HG03097 (cell line): ENCODE measurements around the gene SSBP3.

ENCODE experiments used
- ATAC-seq: cut with Tn5 transposase; IDR thresholded peaks from one replicate; pipeline ENCODE4 v1.9.1; 2021; ENCODE audit not compliant: unreplicated experiment, low FRiP score

The SSBP3 gene

DNA sequence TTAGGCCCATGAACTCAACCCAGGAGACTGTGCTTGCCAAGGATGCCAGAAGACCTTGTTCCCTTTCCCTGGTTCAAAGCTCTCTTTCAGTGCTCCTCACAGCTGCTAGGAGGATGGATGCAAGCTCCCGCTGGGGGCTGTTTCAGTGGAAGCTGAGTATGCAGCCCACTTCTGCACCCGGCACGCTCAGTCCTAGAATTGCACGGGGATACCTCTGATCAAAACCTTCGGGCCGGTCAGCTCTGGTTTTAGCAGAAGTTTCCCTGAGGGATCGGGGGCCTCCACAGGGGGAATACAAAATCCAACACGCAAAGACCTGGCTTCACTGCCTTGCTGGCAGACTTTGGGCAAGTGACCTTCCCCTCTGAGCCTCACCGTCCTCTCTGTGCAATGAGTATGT is 4.2 kb upstream of the SSBP3 start:
- no peak for ATAC-seq

DNA sequence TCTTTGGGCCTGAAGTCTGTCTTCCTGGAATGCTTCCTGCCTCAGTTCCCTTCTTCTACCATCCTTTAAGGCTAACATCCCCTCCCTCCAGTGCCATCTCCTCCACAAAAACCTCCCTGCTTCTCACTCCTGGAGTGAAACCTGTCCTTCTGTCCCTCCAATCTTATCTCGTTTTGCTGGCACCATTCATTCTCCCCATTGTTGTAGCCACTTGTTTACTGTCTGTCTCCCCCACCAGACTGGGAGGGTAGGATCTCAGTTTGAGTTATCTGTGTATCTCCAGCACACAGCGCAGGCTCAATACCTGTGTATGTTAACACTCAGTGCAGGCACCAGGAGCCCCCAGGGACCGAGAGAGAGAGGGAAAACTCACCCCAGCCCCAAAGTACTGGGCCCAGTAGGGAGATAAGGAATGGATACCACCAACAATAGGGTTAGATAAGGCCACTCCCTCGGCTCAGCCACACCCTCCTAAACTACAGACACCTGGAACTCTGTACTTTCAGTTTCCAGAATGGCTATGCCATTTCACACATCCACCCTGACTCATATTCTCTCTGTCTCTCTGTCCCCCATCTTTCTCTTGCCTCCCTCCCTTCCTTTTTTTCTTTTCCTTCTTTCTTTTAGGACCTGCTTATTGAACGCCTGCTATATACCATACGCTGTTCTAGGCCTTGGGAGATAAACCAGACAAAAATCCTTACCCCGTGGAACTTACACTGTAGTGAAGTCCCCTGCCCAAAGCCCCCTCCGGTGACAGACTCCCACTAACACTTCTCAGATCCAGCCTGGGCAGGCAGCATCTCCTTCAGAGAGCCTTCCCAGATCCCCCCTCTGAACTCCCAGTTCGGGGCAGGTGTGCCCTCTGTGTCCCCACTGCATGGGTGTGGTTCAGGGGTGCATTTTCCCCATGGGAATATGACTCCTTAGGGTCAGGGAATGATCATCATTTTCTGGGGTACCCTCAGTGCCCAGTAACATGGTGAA is 3.3 kb upstream of the SSBP3 start:
- ATAC-seq: no peak

DNA sequence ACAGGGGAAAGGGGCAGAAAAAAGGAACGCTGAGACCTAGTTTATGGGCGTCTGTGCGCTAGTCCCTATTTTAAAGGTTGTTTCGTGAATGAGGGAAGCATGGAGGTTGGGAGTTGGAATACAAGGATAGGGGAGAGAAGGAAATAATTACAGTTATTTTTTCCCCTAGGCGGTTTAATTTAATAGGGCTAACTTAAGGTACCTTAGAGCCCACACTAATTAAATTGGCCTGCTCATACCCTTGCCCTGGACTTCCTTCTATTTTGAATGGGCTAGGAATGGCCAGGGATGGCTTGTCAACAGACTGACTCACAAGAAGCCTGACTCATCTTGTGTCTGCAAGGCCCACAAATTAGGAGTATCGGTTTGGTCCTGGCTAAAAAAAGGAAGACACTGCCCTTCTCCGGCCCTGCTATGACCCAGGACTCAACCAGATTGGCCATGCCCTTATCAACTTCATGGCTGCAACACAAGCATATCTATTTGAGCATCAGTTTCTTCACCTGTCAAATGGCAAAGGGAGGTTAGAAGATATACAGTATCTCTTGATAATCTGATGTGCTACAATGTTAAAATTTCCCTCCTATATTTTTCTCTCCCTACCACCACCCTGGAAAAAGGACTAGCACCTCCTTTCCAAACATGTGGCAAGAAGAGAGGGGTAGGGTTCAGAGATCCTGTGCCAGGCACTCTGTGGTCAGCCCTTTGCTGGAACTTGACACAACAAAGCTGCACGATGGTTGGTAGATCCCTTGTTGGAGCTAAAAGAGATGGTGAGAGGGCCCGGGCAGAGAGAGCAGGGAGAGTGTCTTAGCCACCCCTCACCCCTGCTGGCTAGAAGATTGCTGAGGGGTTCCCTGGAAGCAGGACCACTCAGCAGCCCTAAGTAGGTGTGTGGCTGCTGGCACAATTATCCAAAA is 2.2 kb upstream of the SSBP3 start:
- ATAC-seq: no peak

DNA sequence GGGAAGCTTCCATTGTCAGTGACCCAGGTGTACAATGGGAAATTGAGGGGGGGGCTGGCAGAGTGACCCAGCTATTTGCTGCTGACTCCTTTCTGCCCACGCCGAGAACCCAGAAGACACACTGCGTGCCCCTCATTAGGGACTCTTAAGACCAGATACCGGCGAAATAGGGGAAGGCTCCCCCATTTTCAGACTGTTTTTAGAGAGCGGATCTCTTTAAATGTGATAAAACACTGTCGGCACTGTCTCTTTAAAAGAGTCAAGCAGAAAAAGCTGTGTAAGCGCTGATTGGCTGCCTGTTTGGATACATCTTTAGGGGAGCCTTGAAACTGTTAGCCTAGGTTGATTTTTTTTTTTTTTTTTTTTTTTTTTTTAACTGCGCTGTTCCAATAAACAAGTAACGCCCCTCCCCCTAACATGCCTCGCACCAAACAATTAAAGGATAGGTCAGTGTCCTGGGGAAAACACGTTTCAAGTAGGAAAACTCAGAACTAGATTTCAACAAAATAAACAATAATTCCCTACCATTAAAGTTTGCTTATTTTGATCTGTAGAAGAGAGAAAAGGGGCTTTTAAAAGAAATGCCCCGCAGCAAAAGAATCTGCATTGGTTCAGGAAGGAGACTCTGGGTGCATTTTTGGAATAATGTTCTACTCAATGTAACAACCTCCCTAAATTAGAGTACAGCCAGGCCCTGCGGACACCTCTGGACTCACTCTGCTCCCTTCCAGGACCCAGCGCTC is 1.4 kb upstream of the SSBP3 start:
- no peak for ATAC-seq

DNA sequence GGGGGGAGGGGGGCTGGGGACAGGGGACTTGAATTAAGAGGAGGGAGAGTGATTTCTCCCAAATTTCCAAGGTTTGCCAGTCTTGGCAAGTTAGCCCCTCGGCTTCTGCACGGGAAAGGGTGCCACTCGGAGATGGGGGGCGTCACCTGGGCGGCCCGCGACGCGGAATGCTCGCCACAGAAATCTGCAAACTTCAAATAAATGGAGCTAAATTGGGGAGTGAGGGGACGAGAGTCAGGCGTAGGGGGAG is 885 bp upstream of the SSBP3 start:
- no peak for ATAC-seq

DNA sequence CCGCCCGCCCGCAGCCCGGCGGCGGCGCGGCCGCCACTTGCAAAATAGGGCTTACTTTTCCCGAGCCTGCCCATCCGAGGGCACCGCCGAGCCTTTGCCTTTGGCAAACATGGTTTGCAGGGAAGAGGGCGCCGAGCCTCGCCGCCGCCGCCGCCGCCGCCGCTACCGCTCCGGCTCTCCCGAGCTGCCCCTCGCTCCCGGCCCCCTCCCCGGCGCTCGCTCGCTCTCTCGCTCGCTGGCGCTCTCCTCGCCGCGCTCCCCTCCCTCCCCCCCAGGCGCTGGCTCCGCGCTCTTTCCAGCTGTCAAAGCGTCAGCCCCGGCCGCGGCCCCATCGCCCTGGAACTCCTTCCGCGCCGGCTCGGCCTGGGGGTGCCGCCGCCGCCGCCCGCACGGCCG is 298 bp downstream of the SSBP3 start:
- ATAC-seq: no peak

DNA sequence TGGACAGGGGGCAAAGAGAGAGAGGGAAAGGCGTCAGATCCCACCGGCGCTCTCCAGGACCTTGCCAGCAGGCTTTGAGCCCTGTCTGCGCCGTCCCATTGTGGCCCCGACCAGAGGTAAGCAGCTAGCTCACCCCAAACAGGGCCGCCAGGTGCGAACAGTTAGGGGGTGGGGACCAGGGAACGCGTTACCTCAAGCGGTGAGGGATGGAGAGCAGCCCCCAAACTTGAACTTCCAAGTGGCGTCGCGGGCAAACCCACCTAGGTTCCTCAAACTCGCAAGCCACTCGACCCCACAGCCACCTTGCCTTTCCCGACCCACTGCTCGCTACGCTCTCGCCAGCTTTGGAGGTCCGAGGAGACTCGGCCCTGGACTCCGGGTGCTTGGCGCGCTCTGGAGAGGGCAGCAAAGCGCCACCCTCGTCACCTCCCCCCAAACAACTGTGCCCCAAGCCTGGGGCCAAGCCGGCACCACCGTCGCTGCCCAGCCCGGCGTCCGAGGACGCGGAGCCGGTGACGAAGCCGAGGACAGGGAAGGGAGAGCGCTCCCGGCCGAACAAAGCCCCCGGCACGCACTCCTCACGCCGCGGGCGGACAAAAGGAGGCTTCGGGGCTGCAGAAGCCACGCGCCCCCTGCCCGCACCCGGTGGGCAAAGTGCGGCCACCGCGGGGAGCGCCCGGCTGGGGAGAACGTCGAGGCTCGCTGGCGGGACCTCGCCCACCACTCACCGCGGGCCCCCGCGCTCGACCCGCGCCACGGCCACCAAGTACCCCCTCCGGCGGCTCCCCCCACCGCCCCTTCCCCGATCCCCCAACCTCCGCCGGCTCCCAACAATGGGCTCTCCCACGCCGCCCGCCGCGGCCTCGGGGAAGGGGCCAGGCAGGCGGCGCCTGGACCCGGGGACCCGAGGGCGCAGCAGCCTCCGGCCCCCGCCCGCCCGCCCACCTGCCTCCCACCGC is 976 bp downstream of the SSBP3 start:
- ATAC-seq: no peak

DNA sequence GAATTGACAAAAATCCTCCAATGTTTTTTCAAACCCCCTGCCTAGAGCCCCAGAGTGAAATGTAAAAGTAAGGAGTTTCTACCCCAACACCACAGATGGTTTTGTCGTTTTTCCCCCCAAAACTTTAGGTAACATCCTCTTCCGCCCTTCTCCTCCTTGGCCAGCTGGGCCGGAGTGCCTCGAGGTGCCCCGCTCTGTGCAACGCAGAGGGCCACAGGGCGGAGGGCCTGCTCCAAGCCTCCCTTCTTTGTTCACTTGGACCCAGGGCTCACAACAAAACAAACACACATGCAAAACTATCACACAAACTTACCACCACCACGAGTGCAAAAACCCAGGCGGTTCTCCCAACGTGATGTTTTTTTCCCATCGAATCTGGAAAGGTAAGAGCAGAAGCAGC is 1.9 kb downstream of the SSBP3 start:
- ATAC-seq: no peak

DNA sequence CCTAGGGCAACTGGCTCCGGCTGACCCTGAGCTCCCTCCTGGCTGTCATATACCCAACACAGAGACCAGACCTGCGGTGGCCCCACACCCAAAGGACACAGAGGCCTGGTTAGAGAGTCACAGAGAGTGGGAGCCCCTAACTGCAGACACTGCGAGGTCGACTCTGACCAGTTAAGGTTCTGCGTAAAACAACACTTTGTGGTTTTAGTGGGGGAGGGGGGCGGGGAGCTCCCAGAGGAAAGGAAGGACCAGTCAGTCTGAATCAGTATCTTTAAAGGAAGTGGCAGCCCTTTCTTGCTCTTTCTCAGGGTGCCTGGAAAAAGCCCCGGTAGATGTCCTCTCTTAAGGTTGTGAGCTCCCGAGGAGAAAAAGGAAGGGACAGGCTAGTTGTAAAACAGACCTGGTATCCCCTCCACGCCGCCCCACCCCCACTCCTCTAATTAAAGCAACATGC is 2.4 kb downstream of the SSBP3 start:
- no peak for ATAC-seq

DNA sequence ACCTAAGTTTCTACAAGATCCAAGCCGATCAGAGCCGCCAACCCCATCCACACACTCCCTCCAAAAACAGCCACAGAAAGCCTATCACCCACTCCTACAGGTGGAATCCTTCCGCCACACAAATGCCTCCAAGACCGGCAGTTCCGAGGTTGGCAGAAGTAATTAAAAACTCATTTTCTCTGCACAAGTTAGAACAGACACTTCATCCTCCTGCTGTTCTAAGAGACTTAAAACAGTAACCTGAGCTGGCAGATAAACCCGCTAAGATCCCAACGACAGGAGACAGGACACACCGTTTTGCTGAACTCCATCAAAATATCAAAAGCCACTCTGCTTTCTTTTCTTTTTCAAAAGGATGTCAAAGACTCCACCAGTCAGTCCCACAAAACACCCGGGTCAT is 2.8 kb downstream of the SSBP3 start:
- no peak for ATAC-seq

DNA sequence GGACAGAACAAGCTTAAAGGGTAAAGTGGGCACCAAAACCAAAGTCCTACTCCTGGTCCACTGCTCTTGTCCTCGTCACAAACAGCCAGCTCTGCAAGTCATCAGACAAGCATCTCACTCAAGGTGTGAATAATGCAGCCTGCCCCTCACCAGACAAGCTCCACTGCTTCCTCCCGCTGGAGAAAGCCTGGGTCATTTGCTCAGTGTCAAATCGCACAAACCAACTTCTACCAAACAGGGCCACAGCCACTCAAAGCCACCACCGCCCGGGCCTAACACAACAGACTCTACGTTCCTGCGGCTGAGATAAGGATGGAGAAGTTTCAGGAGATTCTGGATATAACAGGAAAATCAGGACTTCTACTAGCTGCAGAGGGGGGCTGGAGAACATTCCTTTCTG is 3.3 kb downstream of the SSBP3 start:
- ATAC-seq: no peak

DNA sequence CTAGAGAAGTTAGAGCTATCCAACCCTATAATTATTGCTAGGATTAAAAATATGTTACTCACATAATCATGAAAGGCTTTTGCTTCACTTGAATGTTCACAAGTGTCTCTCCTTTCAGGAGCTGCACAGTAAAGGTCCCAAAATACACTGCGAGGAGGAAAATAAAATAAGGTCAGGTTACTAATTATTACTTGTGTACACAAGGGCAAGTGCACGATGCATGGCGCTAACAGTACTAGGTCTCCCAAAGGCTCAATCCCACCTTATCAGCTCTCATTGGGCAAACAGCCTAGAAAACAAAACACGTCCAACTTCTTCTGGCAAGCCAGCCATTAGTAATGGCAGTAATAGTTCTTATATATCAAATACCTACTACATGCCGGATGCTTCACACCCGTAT is 4.4 kb downstream of the SSBP3 start:
- no peak for ATAC-seq

DNA sequence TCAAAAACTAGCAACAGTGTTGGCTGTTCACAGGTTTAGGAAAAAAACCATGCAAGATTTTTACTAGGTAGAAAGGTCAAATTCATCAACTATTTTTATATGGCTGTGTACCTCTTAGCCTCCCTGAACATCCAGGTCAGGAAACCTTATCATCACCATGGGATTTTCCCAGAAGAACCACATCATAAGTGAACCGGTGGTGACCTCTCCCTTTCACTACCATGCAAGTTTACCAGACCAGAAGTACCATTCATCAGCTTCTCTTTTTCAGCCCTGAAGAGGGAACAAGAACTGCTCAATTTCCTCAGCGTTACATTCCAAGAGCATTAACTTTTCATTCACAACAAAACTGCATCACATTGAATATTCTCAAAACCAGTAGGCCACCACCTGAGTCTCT is 5.9 kb downstream of the SSBP3 start:
- ATAC-seq: no peak

DNA sequence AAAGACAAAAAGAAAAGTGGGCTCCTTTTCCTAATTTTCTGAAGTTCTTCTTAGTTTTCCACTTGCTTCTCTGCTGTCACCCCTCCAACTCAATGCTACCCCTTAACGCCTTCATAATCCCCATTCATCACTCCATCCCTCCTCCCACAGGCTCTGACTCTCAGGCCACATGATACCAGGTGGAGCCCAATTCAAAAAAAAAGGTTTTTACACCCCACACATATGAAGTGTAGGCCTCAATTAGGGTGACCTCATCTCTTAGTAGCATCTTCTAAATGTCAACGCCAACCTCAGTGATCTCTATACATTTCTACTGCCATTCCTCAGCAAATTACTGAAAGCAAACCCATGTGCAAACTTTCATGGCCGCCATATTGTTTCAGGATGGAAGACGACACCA is 6.4 kb downstream of the SSBP3 start:
- ATAC-seq: no peak

DNA sequence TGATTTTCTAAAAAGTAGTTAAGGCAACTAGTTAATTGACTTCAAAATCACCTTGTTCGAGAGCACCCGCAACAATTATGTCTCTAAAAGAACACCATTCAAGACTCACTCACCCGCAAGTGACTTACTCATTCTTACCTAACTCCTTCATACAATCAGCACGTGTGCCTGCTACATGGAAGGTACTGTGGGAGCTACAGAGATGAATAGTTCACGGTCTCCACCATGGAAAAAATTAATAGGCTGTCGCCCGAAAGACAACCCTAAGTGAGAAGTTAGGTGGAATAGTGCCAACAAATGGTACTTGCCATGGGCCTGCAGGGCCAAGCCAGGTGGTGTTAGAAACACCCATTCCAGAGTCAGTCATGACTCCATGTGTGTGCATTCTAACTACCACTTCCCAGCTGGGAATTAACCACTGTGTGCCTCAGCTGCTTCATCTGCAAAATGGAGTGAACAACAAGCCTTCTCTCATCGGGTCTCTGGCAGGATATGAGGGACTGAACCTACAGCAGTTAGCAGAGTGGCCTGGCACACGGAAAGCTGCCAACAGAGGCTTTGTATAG is 7.1 kb downstream of the SSBP3 start:
- no peak for ATAC-seq

DNA sequence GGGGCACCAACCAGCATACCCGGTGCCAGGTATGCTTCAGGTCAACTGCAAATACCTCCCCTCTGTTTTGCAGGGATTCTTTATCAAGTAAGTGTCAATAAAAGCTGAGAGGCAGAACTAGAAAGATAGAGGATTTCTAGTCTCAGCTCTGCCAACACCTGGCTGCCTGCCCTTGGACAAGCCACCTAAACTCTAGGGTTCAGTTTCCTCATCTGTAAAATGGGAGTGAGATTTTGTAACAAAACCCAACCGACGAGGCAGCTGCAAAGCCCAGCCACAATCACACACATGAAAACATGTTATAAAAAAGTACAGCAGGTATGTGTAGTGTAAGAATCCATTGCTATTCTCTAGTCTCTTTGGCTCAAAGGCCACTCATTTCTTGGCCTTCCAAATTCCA is 8.2 kb downstream of the SSBP3 start:
- no peak for ATAC-seq

DNA sequence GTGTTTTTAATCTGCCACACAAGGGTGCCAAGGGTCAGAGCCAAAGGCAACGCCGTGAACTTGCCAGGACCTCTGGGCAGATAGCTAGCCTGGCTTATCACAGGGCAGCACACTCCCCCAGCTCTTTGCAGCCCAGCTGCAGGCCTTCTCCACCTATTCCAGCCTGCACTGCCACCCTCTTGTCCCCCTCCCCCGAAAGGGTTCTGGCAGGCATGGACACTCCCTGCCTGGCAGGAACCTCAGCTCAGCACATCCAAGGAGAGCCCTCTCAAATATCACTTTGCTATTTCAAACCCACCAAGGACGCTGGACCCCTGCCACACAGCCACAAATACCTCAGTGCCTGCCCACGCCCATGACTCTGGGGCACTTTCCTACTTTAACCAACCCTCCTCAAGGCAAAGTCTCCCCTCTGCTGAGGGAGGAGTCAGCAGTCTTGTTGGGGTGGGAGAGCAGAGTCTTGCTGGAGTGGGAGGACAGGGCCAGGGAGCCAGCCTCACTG is 9.1 kb downstream of the SSBP3 start:
- no peak for ATAC-seq

DNA sequence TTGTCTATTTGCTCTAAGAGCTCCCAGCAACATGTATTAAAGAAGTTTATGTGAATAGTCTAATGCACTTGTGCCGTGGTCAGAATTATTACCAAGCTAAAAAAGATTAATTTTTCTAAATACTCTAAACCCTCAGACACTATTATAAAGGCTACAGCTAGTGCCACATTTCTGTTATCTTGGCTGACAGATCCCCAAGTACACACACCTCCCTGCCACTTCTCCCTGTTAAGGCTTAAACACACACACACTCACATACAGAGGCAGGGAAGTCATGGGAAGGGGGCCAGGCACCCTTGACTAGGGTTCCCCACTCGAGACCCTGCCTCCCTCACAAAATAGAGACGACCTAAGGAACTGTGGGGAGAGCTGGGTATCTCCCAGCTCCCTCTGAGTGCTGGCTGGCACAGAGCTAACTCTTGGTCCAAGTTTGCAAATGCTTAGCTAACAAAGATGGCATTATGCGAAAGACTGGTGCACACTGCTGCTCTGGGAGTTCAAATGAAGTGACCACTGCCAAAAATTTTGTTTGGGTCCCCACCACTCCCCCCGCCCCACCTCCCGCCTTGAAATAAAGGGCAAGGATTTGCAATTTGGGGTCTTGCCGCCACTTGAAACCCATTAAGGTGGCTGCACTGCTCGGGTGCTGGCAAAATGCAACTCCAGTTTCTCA is 9.8 kb downstream of the SSBP3 start:
- ATAC-seq: no peak
